ENCODE data around the gene POU2F3.

POU2F3 gene

DNA sequence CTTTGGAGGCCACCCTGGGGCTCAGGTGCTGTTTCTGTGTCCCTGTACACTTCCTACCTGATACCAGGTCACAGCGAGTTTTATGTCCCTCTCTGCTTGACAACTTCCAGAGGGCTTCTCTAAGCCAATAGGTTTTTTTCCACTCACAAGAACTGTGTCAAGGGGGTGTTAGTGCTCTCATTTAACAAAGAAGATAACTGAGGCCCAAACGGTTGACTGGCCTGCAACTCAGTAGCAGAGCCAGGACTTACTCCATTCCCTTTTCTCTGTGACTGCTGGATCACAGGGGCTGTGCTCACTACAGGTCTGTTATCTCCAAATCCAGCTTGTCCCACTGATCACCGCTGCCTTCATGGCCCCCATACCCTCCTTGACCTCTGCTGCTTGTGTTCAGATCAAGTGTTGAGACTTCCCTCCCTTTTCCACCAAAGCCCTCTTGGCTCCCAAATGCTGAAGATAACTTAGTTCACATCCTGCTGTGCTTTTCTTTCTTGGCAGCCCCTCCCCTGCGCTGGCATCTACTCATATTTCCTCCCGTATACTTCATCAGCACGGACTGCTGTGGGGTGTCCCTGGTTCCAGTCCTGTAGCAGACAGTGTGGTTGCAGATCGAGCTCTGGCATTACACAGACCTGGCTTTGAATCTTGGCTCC lies 41.3 kb downstream of the POU2F3 start:
- DNase-seq (ENCODE audit: low read depth, low spot score): no peak

DNA sequence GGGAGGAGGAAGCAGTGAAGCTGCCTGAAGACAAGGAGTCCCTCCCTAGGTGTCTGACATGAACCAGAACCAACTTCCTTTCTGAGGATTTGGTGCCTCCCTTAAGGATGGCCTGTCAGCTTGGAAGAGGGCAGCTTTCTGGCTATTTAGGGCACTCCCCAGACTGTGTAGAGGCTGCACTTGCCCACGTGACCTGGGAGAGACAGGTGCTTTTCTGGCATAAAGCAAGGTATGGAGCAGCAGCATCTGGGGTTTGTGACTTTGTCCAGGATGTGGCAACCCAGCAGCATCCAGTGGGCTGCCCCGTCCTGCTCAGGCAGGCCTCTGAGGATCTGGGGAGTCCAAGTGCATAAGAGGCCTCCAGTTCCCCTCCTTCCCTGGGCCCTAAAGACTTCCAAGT lies 43.2 kb downstream of the POU2F3 start:
- DNase-seq (ENCODE audit: low read depth, low spot score): no peak

DNA sequence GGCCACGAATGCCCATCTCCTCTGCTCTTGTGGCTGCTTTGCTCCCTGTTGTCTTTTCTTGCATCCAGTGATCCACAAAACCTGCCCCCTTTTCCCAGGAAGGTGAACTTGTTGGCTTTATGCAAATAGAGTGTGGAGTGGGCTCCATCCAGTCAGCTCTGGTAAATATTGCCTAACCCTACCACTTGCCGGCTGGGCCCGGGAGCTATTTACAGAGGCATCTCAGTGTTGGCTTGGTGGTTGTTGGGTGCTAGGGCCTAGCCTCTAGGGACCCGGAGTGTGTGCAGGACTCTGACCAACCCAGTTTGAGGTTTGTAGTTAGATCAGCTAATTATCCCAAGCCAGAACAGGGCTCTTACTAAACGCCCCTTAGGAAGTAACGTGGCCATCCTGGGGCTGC lies 44.3 kb downstream of the POU2F3 start:
- DNase-seq (ENCODE audit: low read depth, low spot score): no peak

DNA sequence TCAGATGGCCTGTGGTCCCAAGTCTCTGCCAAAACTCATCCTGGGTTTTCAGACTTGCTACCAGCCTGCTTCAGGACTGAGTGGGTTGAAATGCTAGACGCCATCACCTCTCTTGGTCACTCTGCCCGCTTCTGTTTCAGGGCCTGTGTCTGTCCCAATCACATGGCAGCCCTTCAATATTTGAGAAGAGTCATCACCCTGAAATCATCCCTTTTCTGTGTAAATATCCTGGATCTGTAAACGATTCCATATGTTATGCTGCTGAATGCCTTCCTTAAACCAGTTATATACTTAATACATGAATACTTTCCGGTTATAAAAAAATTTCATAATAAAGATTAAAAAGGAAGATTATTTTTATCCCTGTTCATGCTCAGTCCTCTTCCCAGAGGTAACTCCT lies 45.3 kb downstream of the POU2F3 start:
- DNase-seq (ENCODE audit: low read depth, low spot score): no peak

DNA sequence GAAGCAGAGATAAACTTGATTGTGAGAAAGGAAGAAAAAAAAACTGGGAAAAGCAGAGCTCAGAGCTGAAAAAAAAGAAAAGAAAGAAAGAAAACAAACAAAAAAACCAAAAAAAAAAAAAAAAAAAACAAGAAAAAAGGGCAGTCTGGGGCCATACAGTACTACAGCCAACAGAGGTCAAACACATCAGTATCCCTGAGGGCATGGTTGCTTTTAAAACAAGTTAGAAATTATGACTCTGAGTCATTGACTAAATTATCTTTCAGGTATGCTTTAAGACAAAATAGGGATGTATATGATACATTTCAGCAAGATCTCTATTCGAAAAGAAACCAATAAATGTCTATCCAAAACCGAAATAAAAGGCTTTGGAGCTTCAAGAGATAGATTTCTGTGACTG lies 48.1 kb downstream of the POU2F3 start:
- no peak for DNase-seq (ENCODE audit: low read depth, low spot score)

DNA sequence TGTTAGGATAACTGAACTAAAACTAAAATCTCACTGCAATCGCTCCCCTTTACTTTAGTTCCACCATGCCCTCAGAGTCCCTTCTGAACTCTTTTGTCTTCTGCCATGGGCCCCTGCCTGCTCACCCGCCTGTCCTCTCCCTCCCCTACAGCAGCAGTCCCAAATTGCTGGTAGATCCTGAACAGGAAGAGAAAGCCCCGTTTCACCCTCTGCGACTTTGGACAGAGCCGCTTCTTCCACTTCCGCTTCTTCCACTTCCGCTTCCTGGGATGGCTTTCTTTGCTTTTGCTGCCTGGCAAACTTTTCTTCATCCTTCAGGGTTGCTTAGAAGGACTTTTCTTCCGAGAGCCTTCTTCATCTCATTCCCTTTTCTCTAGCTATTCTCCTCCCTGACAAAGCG lies 49.5 kb downstream of the POU2F3 start:
- no peak for DNase-seq (ENCODE audit: low read depth, low spot score)

DNA sequence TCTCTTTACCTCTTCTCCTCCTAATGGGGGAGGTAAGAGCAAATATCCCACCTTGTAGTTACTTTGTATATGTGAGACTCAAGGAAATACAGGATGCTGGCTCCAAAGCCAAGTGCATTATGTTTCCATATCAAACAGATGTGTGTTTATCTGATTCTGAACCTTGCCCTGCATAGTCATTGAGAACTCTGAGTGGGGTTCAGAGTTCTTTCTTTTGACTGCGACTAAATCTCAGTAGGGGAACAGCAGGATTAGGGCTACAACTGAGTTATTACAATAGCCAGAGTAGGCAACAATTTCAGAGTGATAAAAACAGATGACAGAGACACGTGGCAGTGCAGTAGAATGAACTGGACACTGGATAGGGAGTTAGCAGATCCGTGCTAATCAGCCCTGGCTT lies 51.0 kb downstream of the POU2F3 start:
- no peak for DNase-seq (ENCODE audit: low read depth, low spot score)

DNA sequence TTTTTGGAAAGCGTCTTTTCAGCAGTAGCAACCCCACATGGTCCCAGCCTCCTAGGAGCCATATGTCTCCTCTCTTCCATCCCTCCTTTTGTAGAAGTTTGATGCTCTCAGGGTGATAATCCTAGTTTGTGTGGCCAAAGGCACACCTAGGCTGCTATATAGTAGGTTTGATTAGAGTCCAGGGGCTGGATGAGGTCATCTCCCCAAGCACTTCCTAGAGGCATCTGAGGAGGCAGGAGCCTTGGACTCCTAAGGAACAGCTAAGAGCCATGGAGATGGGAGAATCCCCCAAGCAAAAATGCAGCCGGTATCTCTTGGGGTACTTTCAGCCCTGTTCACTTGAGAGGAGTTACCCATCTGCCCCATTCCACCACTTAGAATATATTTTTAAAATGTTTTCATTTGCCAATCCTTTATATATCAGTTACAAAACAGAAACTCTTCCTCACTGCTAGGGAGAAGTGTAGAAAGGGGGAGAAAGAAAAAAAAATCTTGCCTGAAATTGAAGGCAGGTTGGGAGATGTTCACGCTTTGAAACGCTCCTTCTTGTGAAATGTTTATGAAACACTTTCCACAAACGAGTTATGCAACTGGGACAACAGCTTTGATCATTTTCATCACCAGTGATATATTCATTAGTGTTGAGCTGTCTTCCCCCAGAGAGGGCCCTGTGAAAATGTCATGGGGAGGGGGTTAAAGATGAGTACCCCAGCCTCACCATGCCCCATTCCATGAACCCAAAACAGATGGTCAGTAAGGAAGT lies 53.3 kb downstream of the POU2F3 start:
- no peak for DNase-seq (ENCODE audit: low read depth, low spot score)

DNA sequence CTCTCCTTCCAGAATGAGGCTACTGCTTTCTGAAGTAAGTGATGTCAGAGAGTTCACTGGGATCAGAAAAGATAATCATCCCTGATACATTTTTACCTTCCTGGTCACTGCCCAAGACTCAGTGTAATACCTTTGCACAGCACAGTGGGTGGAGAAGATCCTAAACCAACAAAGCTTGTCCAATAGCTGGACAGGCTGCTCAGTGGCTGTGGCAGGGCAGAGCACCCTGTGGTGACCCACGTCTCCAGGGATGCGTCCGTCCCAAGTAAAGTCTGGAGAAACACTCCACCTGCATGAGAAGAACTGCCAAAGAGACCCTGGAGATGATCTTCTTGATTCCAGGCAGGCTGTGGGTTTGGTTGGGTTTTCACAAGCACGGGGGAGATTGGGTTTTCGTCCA lies 54.2 kb downstream of the POU2F3 start:
- DNase-seq (ENCODE audit: low read depth, low spot score): no peak

DNA sequence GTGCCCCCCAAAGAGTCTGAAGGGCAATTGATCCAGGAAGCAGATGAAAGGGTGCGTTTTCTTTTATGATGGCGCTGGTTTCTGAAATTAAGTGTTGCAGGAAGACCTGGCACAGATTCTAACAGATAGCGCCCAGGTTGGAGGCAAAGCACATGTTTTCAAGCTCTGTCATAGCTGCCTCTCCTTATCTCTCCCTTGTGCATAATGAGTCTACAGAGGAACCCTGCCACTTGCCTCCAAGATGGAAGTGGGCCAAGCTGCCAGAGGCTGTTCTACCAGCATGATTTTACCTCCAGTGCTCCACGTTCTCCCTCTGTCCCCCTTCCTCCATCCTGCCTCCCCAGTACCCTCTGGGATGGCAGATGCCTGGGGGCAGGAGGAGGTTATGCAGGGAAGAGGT lies 55.2 kb downstream of the POU2F3 start:
- no peak for DNase-seq (ENCODE audit: low read depth, low spot score)

DNA sequence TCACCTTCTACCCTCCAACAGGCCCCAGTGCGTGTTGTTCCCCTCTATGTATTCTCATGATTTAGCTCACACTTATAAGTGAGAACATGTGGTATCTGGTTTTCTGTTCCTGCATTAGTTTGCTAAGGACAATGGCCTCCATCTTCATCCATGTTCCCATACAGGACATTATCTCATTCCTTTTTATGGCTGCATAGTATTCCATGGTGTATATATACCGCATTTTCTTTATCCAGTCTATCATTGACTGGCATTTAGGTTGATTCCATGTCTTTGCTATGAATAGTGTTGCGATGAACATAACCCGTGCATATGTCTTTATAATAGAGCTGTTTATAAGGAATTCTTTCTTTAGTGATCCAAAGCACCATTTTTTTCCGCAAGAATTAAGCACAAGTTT lies 56.6 kb downstream of the POU2F3 start:
- DNase-seq (ENCODE audit: low read depth, low spot score): no peak

DNA sequence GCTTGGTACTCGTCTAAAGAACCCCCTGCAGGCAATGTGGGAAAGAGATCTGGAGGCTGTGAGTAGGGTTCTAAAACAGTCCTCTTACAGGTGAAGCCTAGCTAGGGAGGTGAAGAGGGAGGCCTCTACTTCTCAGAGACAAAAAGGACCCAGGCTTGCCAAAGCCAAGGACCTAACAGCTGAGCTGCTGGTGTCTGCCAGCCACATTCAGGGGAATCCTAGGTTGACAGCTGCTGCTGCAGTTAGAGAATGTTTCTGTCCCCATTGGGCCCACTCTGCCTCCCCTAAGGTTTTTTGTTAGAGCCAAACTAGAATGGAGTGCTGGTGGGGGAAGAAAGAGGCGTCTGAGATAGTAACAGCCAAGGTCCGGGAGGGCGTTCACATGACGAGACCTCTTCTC lies 58.5 kb downstream of the POU2F3 start:
- no peak for DNase-seq (ENCODE audit: low read depth, low spot score)

DNA sequence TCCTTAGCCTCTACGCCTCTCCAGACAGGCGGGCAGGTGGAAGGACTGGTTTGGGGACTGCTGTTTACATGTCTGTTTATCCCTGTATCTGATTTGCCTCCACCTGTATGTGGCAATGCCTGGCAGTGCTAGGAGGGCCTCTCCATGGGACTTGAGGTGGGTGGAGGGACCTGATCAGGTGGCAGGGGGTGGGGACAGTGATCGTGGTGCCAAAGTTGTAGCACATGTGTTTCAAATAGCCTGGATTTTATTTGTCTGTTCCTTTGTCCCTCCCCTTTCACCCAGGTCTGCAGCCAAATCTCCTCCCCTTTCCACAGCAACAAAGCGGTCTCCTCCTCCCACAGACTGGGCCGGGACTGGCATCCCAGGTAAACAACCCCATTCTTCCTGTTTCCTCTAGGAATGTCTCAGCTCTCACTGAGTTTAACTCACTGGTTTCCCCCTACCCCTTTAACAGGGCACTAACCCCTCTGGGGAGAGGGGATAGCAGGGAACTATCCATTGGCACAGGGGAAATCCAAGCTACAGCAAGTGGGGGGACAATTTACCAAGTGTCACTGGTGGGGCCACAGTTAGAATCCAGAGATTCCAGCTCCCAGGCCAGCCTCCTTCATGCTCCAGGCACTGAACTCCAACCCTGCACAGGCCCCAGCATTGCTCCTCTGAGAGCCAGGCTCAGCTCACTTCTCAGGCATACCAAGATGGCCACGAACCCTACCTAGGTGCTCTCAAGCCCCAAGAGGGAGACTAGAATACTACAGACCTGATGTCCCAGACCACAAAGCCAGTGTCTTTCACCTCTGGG lies 62.3 kb downstream of the POU2F3 start:
- DNase-seq (ENCODE audit: low read depth, low spot score): no peak

DNA sequence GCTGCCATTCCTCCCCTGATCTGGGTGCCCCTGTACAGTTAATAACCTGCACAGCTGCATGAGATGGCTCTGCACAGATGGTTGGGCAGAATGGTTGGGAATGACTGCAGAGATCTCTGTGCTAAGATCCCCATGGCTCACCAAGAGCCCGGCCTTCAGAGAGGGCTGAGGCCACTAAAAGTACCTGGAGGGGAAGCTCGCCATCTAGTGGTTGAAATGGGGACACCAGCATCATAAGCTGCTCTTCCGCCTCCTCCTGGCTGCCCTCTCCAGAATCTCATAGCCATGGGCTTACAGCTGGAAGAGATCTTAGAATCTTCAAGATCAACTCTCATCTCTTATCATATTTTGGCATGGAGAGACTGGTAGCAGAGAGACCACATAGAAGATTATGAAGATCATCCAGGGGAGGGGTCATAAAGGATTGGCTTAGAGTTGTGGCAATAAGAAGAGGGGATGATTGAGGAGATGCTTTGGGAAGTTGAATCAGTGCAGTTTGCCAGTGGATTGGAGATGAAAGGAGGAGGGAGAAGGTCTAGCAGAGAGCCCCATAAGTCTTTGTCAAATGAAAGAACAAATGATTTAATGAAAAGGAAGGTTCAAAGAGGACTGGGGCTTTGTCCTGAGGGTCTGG lies 63.2 kb downstream of the POU2F3 start:
- DNase-seq (ENCODE audit: low read depth, low spot score): peak; percentile 54

DNA sequence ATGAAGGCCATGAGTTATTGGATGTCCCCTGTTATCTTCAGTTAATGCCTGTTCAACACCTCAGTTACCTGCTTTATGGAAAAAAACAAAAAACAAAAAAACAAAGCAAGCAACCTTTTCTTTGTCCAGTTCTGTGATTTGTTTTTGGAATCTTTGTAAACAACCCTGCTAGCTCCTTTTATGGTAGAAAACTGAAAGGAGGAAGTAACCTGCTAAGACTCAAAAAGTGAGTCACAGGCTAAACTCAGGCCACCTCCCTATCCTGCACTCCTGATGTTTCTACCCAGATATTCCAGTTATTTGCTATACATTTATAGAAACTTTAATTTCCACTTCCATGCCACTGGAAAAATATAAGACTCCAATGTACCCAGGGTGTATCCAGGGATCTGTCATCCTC lies 64.6 kb downstream of the POU2F3 start:
- DNase-seq (ENCODE audit: low read depth, low spot score): no peak

DNA sequence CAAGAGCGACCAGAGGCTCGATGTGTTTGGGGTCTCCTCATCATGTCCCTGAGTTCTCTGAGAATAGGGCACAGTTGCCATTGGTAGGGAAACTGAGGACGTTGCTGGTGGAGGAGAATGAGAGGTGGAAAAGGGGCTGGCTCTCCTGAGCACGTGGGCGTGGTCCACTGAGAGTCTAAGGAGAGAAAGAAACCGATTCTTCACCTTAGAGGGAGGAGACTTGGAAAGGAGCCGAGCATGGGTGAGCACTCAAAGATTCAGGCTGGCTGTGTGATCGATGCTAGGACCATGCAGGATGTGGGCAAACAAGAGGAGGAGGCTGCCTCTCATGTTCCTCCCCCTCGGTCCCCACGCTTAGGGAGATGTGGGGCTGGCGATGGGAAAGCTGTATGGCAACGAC lies 65.3 kb downstream of the POU2F3 start:
- no peak for DNase-seq (ENCODE audit: low read depth, low spot score)

DNA sequence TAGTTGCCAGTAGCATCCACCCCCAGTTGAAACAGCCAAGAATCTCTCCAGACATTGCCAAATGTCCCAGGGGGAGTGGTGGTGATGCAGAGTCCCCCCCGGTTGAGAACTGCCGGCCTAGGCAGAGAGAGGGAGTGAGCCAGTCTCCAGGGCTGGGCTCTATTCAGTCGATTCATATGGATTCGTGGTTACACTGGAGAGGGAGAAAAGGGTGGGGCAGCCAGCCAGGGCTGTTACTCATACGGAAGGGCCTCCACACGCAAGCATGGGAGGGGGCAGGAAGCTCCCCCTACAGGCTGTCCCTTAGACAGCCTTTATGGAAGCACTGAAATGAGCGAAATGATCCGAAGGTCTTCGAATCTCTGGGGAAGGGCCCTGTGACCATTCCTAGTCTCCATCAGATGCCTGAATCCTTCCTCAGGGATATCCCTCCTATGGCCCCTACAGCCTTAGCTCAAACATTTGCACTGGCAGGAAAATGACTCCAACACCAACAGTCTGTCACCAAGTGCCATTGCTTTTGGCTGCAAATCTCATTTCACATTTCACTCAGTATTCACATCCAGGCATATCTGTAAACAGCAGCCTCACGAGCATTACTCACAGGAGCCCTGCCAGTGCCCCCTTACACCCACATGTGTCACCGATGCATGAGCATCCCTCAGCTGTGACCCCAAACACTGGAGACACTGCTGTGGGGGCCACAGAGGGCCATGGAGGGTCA lies 66.7 kb downstream of the POU2F3 start:
- no peak for DNase-seq (ENCODE audit: low read depth, low spot score)

DNA sequence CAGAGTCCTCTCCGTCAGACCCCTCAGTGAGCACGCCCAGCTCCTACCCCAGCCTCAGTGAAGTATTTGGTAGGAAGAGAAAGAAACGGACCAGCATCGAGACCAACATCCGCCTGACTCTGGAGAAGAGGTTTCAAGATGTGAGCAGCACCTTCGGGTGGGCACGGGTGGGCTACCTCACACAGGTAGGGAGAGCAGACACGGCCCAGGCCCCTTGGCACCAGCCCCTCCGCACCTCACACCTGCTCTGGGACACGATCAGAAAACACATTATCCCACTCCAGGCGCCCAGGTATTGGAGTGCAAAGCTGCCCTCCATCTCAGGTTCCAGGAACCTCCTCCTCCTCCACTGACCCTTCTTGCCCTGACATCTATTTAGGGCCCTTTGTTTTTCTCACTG lies 67.5 kb downstream of the POU2F3 start:
- no peak for DNase-seq (ENCODE audit: low read depth, low spot score)

DNA sequence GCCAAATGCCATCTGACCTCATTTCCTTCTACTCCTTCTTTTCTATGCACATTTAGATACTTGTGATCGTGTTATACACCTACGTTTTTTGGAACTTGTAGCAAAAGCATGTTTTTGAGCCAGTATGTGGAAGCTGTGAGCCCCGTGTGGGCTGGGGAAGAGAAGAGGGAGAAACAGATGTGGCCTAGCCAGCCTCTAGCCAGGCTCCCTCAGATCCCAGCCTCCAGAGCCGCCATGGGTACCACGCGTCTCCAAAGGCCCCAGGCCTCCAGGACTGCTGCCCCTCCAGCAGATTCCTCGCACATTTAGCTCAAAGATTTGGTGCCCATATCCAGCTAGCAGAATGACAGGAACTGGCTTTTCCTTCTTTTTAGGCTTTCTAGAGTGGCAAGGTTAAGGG lies 68.1 kb downstream of the POU2F3 start:
- DNase-seq (ENCODE audit: low read depth, low spot score): no peak

DNA sequence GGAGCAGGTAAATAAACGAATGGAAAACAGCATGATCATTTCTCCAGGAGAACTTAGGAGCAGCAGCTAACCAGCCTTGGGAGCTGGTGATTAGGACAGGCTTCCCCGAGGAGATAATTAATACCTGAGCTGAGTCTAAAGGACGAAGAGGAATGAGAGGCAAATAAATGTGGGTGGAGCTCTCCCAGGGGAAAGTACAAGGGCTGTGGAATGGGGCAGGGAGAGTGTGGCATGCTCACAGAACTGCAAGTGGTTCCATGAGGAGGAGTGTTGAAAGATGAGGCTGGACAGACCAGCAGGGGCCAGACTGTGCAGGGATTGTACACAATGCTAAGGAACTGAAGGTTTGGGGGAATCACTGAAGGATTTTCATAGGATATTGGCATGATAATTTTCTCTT lies 70.9 kb downstream of the POU2F3 start:
- no peak for DNase-seq (ENCODE audit: low read depth, low spot score)

DNA sequence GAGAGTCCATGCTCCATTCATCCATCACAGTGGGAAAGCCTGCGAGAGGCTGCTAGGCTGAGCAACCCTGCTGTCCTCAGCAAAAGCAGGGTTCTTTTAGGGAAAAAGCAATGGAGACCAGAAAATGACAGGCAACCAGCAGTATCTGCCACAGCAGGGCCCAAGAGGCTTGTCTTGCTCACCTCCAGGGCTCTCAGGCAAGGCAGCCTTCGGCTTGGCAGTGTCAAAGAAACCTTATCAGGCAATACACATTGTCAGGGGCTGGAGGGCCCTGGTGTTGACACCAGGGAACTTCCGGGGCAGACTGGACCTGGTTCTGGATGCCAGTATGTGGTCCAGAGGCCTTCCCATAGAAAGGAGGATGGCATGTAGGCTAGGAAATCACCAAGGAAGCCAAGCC lies 74.9 kb downstream of the POU2F3 start:
- DNase-seq (ENCODE audit: low read depth, low spot score): no peak

Data from smooth muscle cell of the brain vasculature (primary cell).